ENCODE measurements around the gene GINS1.

Gene GINS1

DNA sequence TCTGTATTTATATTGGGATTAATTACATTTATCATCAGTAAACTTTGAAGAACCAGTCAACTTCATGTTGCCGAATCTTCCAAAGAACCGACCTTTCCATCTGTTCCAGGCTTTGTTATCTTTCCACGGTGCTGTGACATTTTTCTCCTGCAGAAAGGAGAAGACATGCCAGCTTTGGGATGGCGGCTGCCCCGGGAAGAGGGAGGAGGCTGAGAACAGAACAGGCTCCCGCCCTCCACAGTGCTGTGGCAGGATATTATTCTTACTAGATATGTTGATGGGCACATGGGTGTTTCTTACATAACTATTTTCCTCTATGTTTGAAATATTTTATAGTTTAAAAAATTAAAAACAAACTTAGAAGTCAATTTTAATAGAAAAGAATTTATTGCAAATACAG, 44.9 kb downstream of the GINS1 start:
- no peak overlapping the region for H3K27ac ChIP-seq
- DNase-seq (ENCODE audit: low read depth, low spot score): no peak

DNA sequence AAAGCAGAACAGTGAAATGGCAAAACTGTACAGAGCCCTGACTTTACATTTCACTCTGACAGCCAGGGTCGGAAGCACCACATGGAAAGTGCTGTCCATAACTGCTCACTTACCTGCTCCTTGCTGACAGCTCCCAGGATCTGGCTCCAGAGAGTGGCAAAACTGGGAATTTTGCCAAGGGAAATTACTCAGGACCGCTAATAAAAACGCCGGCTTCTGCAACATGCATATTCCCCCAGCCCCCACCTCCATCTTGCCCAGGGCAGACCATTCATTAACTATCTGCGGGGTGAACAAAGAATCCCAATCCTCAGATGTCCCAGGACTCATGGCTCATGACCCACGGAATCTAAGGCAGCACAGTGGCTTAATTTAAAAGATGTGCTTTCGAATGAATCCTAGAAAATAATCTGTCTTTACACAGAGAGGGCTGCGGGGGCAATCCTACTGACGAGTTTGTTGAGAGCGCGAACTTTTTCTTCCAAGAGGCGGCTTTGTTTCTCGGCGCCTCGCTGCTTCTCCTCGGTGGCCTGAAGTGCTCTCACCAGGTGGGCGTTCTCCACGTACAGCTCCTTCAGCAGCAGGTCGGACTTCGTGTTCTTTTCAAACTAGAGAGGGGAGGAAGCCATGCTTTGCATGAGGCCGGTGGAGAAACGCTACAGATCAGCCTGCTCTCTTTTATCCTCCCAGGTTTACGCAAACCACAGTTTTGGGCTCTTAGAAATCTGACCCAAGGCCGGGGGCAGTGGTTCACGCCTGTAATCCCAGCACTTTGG, 45.8 kb downstream of the GINS1 start:
- peak; percentile 22 for DNase-seq (ENCODE audit: low read depth, low spot score)
- H3K27ac ChIP-seq: no peak overlapping the region

GRCh38 chr20:25454153-25454900, 46.9 kb downstream of the GINS1 start:
- no peak overlapping the region for H3K27ac ChIP-seq
- DNase-seq (ENCODE audit: low read depth, low spot score): no peak

GRCh38 chr20:25457886-25458680, 50.6 kb downstream of the GINS1 start:
- no peak for DNase-seq (ENCODE audit: low read depth, low spot score)

DNA sequence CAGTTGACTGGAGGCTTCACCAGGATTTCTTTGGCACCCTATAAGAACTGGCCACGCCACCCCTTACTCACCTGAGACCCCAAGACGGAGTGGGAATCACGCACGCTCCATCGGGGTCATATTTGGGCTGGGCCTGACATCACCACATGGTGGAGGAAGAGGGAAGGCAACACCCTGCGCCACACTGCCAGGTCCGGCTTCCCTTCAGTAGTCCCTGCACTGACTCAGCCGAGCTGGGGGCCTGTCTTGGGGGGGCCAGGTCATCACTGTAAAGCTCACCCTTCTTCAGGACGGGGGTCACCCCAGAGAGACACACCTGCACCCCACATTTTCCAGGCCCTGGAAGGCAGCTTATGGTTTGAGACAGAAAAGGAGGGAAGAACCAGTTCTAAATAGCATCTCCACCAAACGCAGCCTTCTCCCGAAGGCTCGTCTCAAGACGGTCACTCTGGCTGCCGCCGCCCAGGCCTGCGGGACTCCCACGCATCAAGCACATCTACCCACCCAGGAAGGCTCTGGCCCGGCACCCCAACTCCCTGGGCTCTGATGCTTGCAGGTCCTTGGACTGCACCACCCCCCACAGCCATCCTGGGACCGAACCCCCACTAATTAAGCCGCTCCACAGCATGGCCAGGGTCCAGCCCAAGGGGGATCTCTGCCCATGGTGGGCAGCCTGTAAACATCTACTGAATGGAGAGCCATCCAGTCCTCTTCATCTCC, 51.8 kb downstream of the GINS1 start:
- DNase-seq (ENCODE audit: low read depth, low spot score): no peak
- H3K27ac ChIP-seq: no peak overlapping the region

More at GRCh38 chr20:25457886-25458680, 50.6 kb downstream of the GINS1 start:
- no peak overlapping the region for H3K27ac ChIP-seq

DNA sequence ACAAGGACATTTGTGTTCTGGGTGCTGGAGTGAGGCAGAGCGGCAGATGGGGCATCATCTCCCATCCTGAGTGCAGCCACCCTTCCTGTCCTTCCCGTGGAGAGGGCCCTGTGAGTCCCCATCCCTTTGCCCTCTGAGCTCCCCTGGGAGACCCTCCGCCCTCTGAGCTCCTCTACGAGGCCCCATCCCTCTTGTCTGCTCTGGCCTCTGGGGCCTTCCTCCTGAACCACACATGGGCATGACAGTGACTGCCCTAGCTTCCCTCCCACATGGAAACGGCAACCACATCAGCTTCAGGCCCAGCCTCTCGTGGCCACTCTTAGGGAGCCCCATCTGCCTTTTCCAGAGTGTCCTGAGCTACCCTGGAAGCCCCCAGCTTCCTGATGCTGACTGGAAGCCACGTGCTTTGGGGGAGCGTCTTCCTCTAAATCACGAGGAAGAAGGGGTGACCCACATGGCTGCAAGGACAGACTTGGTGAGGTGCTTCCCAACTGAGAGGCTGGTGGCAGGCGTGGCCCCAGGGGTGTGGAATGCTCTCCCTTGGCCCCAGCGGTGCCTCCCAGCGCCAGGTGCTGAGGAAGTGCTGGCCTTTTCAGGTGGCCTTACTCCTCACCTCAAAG, 52.6 kb downstream of the GINS1 start:
- H3K27ac ChIP-seq: no peak overlapping the region
- DNase-seq (ENCODE audit: low read depth, low spot score): no peak

DNA sequence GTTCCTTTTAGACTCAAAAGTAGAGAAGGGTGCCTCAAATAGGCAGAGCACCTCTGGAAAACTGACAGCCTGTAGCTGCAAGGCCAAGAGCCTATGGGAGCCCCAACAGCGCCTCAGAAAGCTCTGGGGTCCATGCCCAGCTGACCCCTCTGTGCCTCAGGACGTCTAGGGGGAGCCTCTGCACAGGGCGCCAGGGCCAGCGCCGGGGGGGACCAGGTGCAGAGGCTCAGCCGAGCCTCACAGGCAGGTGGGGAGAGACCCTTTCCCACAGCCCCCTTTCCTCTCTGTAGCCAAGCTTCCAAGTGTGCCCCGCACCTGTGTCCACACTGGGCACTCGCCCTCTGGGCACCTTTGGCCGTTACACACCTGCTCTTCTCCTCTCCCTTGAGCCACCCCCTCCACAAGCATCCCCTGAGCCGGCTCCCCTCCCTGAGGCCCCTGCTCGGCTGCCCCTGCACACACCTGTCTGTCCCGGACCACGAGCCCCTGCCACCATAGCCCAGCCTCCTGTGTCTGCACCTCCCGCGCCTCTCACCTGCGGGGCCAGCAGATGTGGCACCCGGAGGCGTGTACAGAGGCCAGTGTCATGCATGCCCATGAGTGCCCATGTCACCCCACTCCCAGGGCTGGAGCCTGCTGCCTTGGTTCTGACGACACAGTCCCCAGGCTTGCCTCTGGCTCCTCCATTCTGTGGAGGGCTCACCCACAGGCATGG, 53.2 kb downstream of the GINS1 start:
- no peak for DNase-seq (ENCODE audit: low read depth, low spot score)
- H3K27ac ChIP-seq: no peak overlapping the region

DNA sequence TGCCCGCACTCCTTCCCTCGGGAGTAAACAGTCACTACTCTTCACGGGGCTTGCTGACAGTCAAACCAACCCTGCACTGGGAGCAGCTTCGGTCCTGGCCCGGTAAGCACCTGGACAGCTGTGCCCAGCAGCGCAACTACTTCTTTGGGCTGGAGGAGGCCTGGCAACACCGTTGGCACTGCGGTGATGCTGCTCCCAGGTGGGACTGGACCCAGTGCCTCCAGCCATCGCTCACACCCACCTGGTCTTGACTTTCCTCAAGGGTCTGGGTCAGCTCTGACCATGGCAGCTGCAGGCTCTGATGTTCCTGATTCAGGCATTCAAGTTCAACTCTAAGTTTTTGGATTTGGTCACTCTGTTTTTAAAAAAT, 53.8 kb downstream of the GINS1 start:
- no peak overlapping the region for H3K27ac ChIP-seq
- no peak for DNase-seq (ENCODE audit: low read depth, low spot score)

GRCh38 chr20:25461786-25462545, 54.5 kb downstream of the GINS1 start:
- no peak for DNase-seq (ENCODE audit: low read depth, low spot score)
- H3K27ac ChIP-seq: no peak overlapping the region

GRCh38 chr20:25464501-25465242, 57.2 kb downstream of the GINS1 start:
- no peak overlapping the region for H3K27ac ChIP-seq
- DNase-seq (ENCODE audit: low read depth, low spot score): no peak

DNA sequence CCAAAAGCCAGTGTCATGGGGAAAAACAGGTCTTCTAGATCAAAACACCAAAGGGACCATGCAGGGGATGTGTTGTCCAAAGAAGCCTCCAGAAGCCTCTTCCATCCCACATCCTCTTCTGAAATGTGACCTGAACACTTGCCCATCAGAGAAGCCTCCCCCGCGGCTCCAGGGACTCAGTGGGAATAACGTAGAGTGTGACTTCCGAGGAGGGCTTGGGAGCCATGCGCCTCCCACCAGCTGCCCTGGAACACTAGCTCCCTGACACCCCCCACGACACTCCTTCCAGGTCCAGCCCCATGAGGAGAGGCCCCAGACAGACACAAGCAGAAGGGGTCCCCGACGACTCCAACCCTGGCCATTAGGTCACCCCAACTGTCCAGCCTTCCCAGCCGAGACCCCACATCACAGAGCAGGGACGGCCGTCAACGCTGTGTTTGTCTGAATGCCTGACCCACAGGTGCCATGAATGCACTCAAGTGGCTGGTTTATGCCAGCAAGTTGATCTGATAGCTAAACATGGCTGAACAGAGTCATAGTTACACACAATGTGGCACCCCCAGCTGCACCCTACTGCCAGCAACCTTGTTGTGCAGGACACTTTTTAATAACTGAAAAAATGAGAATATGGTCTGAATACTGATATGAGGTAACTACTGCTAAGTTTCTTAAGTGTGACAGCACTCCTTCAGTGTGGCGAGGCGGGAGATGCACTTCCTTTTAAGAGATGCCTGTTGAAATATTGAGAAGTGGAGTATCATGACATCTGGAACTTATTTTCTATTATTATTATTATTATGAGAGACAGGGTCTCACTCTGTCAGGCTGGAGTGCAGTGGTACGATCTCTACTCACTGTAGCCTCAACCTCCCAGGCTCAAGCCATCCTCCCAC, 58.0 kb downstream of the GINS1 start:
- DNase-seq (ENCODE audit: low read depth, low spot score): no peak
- no peak overlapping the region for H3K27ac ChIP-seq

GRCh38 chr20:25466846-25467245, 59.4 kb downstream of the GINS1 start:
- no peak overlapping the region for H3K27ac ChIP-seq
- DNase-seq (ENCODE audit: low read depth, low spot score): no peak

- H3K27ac ChIP-seq: no peak overlapping the region
- DNase-seq (ENCODE audit: low read depth, low spot score): no peak
These were observed 60.0 kb downstream of the GINS1 start for GRCh38 chr20:25467441-25467840.

- H3K27ac ChIP-seq: no peak overlapping the region
- no peak for DNase-seq (ENCODE audit: low read depth, low spot score)
These were observed 60.9 kb downstream of the GINS1 start for GRCh38 chr20:25468126-25469075.

DNA sequence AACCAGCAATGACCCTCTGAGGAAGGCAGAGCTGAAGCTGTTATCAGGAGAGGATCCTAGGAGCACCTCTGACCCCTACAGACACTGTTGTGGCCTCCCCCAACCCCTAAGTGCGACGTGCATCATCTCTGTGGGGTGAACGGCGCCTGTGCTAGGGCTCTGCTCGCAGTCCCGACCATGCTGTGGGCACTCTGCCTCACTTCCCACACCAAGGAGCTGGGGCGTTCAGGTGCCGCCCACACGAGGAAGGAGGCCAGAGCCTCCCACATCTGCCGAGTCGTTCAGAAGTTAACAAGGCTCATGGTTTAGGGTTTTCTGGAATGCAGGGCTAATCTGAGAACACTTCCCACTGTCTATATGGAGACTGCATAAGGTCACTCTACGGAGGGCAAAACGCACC, 62.1 kb downstream of the GINS1 start:
- H3K27ac ChIP-seq: no peak overlapping the region
- DNase-seq (ENCODE audit: low read depth, low spot score): no peak

- H3K27ac ChIP-seq: no peak overlapping the region
- DNase-seq (ENCODE audit: low read depth, low spot score): no peak
These were observed 62.6 kb downstream of the GINS1 start for GRCh38 chr20:25470045-25470444.
